ENCODE measurements around the gene ATAD3B. TPM values are rescaled to one million over a fixed set of nuclear protein-coding genes. Genes with fewer than 3 reads are reported as not detected.

Gene ATAD3B
- total RNA-seq, 1 experiment from 2014 or later: 68.9 TPM

- Histone ChIP-seq H3K9me3 (ENCODE audit: low read depth, low read length, poor library complexity, severe bottlenecking) (no peaks in the 10 kb centered on the region), H3K4me3 (ENCODE audit: low read depth, low read length, poor library complexity, severe bottlenecking) (no peak overlapping the region), H3K27ac (ENCODE audit: low read depth, low read length, poor library complexity, severe bottlenecking) (no peak overlapping the region), H3K4me1 (ENCODE audit: insufficient read depth, low read length, poor library complexity, severe bottlenecking) (no peaks in the 10 kb centered on the region), H3K36me3 (ENCODE audit: insufficient read depth, low read length, poor library complexity, severe bottlenecking) (peaks cover 12% of the 10 kb centered on the region), H3K27me3 (replicated peaks; ENCODE audit: insufficient read depth, low read depth, low read length, poor library complexity) (no peaks in the 10 kb centered on the region)
- ChIA-PET POLR2A (ENCODE audit: low non-redundant PET) (no interaction called here), CTCF (no interaction called here)
- DNase-seq (ENCODE audit: low spot score): no peak
- intact Hi-C loops (cut with micrococcal nuclease; ENCODE audit: unreplicated experiment): no loop called here
- TF ChIP-seq EZH2 (IDR thresholded peaks at IDR 0.05; ENCODE audit: borderline replicate concordance, low read depth, low read length, poor library complexity, severe bottlenecking): no peak
- no peak for TF ChIP-seq CTCF (conservative IDR thresholded peaks at IDR 0.05; ENCODE audit: low read depth, low read length)
- no TSS peak for BruUV-seq (replicated peaks)
Measured at GRCh38 chr1:1536938-1537546, 65.5 kb downstream of the ATAD3B start.

- no peaks in the 10 kb centered on the region for H3K4me1 ChIP-seq (ENCODE audit: insufficient read depth, low read length, poor library complexity, severe bottlenecking)
- POLR2A ChIA-PET (ENCODE audit: low non-redundant PET): no interaction called here
- no peaks in the 10 kb centered on the region for H3K9me3 ChIP-seq (ENCODE audit: low read depth, low read length, poor library complexity, severe bottlenecking)
- CTCF ChIA-PET: no interaction called here
- no peak overlapping the region for H3K4me3 ChIP-seq (ENCODE audit: low read depth, low read length, poor library complexity, severe bottlenecking)
- peaks cover 16% of the 10 kb centered on the region for H3K36me3 ChIP-seq (ENCODE audit: insufficient read depth, low read length, poor library complexity, severe bottlenecking)
- no peaks in the 10 kb centered on the region for H3K27me3 ChIP-seq (replicated peaks; ENCODE audit: insufficient read depth, low read depth, low read length, poor library complexity)
- TF ChIP-seq EZH2 (IDR thresholded peaks at IDR 0.05; ENCODE audit: borderline replicate concordance, low read depth, low read length, poor library complexity, severe bottlenecking): no peak
- no peak for TF ChIP-seq CTCF (conservative IDR thresholded peaks at IDR 0.05; ENCODE audit: low read depth, low read length)
- BruUV-seq (replicated peaks): no TSS peak
- H3K27ac ChIP-seq (ENCODE audit: low read depth, low read length, poor library complexity, severe bottlenecking): no peak overlapping the region
- DNase-seq (ENCODE audit: low spot score): no peak
- intact Hi-C loops (cut with micrococcal nuclease; ENCODE audit: unreplicated experiment): no loop called here
Measured at GRCh38 chr1:1537626-1538250, 66.2 kb downstream of the ATAD3B start.

GRCh38 chr1:1538334-1538733 is 66.8 kb downstream of the ATAD3B start:
- Histone ChIP-seq H3K4me1 (ENCODE audit: insufficient read depth, low read length, poor library complexity, severe bottlenecking) (no peaks in the 10 kb centered on the region), H3K36me3 (ENCODE audit: insufficient read depth, low read length, poor library complexity, severe bottlenecking) (peaks cover 16% of the 10 kb centered on the region), H3K9me3 (ENCODE audit: low read depth, low read length, poor library complexity, severe bottlenecking) (no peaks in the 10 kb centered on the region), H3K4me3 (ENCODE audit: low read depth, low read length, poor library complexity, severe bottlenecking) (no peak overlapping the region), H3K27me3 (replicated peaks; ENCODE audit: insufficient read depth, low read depth, low read length, poor library complexity) (no peaks in the 10 kb centered on the region), H3K27ac (ENCODE audit: low read depth, low read length, poor library complexity, severe bottlenecking) (no peak overlapping the region)
- CTCF ChIA-PET: no interaction called here
- TF ChIP-seq CTCF (conservative IDR thresholded peaks at IDR 0.05; ENCODE audit: low read depth, low read length) (no peak), EZH2 (IDR thresholded peaks at IDR 0.05; ENCODE audit: borderline replicate concordance, low read depth, low read length, poor library complexity, severe bottlenecking) (no peak)
- BruUV-seq (replicated peaks): no TSS peak
- POLR2A ChIA-PET (ENCODE audit: low non-redundant PET): no interaction called here
- intact Hi-C loops (cut with micrococcal nuclease; ENCODE audit: unreplicated experiment): no loop called here
- no peak for DNase-seq (ENCODE audit: low spot score)

All from A673 (cell line).